B cell (primary cell): Measurements from ENCODE around the gene ZNRF2. TPM values are rescaled to one million over a fixed set of nuclear protein-coding genes. Genes with fewer than 3 reads are reported as not detected.

ENCODE experiments used
- ATAC-seq: fragments of 200-7000 bp; cut with Tn5 transposase; one replicate; pipeline ENCODE4 v1.10.0; 2021; ENCODE audit warnings: low read depth, mild to moderate bottlenecking, moderate number of reproducible peaks, moderate library complexity
- CTCF ChIA-PET: fragments of 350-600 bp; sonication (Branson Sonifier 250); formaldehyde crosslinking; loops from one replicate; lab custom pipeline; 2021; ENCODE audit warnings: antibody characterized with exemption, inconsistent platforms; lab: Charles Lee
- POLR2A ChIA-PET: fragments of 350-600 bp; sonication (Branson Sonifier 250); formaldehyde crosslinking; loops from one replicate; lab custom pipeline; 2021; ENCODE audit warnings: antibody characterized with exemption; lab: Charles Lee
- DNase-seq: peaks from one replicate; pipeline ENCODE4 v3.0.0; 2013
- H2AFZ ChIP-seq: 2 replicates; pipeline ENCODE4 v1.6.1; 2012; ENCODE audit warnings: mild to moderate bottlenecking, low read depth, low read length; ENCODE audit not compliant: insufficient read depth, poor library complexity, severe bottlenecking
- H3K27ac ChIP-seq, 2 donors: 1 replicate in 1 of 2; 2 replicates in 1 of 2; pipeline ENCODE4 v1.5.1; 2012 to 2013; ENCODE audit warnings: low read length in 2 of 2, mild to moderate bottlenecking in 2 of 2, moderate library complexity in 1 of 2
- H3K27me3 ChIP-seq, 4 experiments: fragments of 200-600 bp in 1 of 4; sonication (generic) in 1 of 4; replicated peaks in 1 of 4; 1 replicate in 2 of 4; 2 replicates in 2 of 4; pipeline versions ENCODE4 v1.6.1 to v1.7.0; 2013 to 2016; ENCODE audit warnings: low read length in 3 of 4, mild to moderate bottlenecking in 2 of 4, mixed read lengths in 1 of 4, moderate library complexity in 1 of 4; ENCODE audit not compliant: insufficient read depth in 4 of 4, control insufficient read depth in 3 of 4; ENCODE audit errors: control extremely low read depth in 1 of 4
- H3K36me3 ChIP-seq, 2 experiments: replicated peaks in 1 of 2; 1 replicate in 1 of 2; 2 replicates in 1 of 2; pipeline versions ENCODE4 v1.6.1 to v1.7.1; 2013; ENCODE audit warnings: low read length in 1 of 2; ENCODE audit not compliant: insufficient read depth in 2 of 2, control insufficient read depth in 1 of 2; ENCODE audit errors: control extremely low read depth in 1 of 2, extremely low read depth in 1 of 2
- H3K4me1 ChIP-seq, 2 donors: fragments of 200-600 bp in 1 of 2; sonication (generic) in 1 of 2; 1 replicate in 1 of 2; 2 replicates in 1 of 2; pipeline versions ENCODE4 v1.5.1 to v1.6.1; 2013 to 2017; ENCODE audit warnings: low read length in 2 of 2; ENCODE audit not compliant: control insufficient read depth in 2 of 2, insufficient read depth in 2 of 2
- H3K4me2 ChIP-seq: replicated peaks from 2 replicates; pipeline ENCODE3; 2012; ENCODE audit warnings: mild to moderate bottlenecking, low read depth, low read length; ENCODE audit not compliant: poor library complexity, severe bottlenecking
- H3K4me3 ChIP-seq, 5 experiments: fragments of 200-600 bp in 1 of 5; sonication (generic) in 1 of 5; 1 replicate in 3 of 5; 2 replicates in 2 of 5; pipeline versions ENCODE4 v1.5.1 to v1.7.0; 2011 to 2016; ENCODE audit warnings: low read length in 4 of 5, mild to moderate bottlenecking in 4 of 5, low read depth in 2 of 5, control low read depth in 1 of 5, moderate library complexity in 1 of 5; ENCODE audit not compliant: insufficient read depth in 1 of 5; ENCODE audit errors: control extremely low read depth in 1 of 5, extremely low read depth in 1 of 5
- H3K79me2 ChIP-seq: fragments of 200-600 bp; sonication (generic); one replicate; pipeline ENCODE4 v1.6.0; 2016; ENCODE audit warnings: low read length; ENCODE audit not compliant: control insufficient read depth, insufficient read depth
- H3K9ac ChIP-seq: fragments of 200-600 bp; sonication (generic); 2 replicates; pipeline ENCODE4 v1.6.1; 2017; ENCODE audit warnings: mild to moderate bottlenecking, low read length, moderate library complexity
- H3K9me3 ChIP-seq, 3 donors: one replicate each; pipeline versions ENCODE4 v1.6.1 to v1.7.1; 2013; ENCODE audit warnings: low read length in 2 of 3; ENCODE audit not compliant: control insufficient read depth in 2 of 3, insufficient read depth in 1 of 3; ENCODE audit errors: control extremely low read depth in 1 of 3
- H4K20me1 ChIP-seq: 2 replicates; pipeline ENCODE4 v1.6.0; 2012; ENCODE audit warnings: mild to moderate bottlenecking, low read length; ENCODE audit not compliant: insufficient read depth, control insufficient read depth, poor library complexity, severe bottlenecking
- H3K27ac Mint-ChIP-seq: one replicate; pipeline ENCODE4 v1.8.0; 2021; ENCODE audit warnings: mixed read lengths
- H3K27me3 Mint-ChIP-seq: one replicate; pipeline ENCODE4 v1.8.0; 2021; ENCODE audit warnings: mixed read lengths
- H3K4me1 Mint-ChIP-seq: one replicate; pipeline ENCODE4 v1.8.0; 2021; ENCODE audit warnings: mixed read lengths
- H3K4me3 Mint-ChIP-seq: one replicate; pipeline ENCODE4 v1.8.0; 2021; ENCODE audit warnings: mixed read lengths
- H3K9me3 Mint-ChIP-seq: one replicate; pipeline ENCODE4 v1.8.0; 2022; ENCODE audit warnings: mixed read lengths; ENCODE audit not compliant: insufficient read depth
- EZH2 ChIP-seq: IDR thresholded peaks from 2 replicates; pipeline ENCODE4 v1.6.1; 2012; ENCODE audit warnings: borderline replicate concordance, low read depth, mild to moderate bottlenecking, moderate library complexity, low read length; ENCODE audit not compliant: insufficient read depth, poor library complexity, severe bottlenecking
- WGBS: methylation state at CpG from one replicate; pipeline ENCODE4 v1.1.5; 2013; ENCODE audit warnings: missing lambda C conversion rate; ENCODE audit not compliant: insufficient coverage; 5-methylcytosine and 5-hydroxymethylcytosine counted together
- intact Hi-C: fragments of 100-400 bp; cut with micrococcal nuclease; formaldehyde crosslinking; loops from one replicate; pipeline ENCODE4 v1.10.0; 2022
- polyA plus RNA-seq: library from polyadenylated mRNA; depleted of rRNA; stranded (reverse); fragments of >200 nt; gene quantifications from 2 replicates; pipeline ENCODE4 v1.2.3, GENCODE V29; 2012
- total RNA-seq, 2 donors: library from RNA; stranded (reverse); fragments of 120-200 nt in 1 of 2; gene quantifications; 1 replicate in 1 of 2; 2 replicates in 1 of 2; pipeline versions ENCODE4 v1.2.3 to v1.2.4, GENCODE V29; 2013 to 2022
- TF ChIP-seq, protein P1 (sequence below): fragments of 200-600 bp; IDR thresholded peaks from one replicate; pipeline ENCODE4 v1.8.0; 2022; ENCODE audit warnings: antibody characterized with exemption, mild to moderate bottlenecking

ZNRF2 gene
- total and polyA plus RNA-seq, 2 donors (not counting 1 experiment from before 2014, with no cell fraction given) = 6.4 to 32.0 TPM

DNA sequence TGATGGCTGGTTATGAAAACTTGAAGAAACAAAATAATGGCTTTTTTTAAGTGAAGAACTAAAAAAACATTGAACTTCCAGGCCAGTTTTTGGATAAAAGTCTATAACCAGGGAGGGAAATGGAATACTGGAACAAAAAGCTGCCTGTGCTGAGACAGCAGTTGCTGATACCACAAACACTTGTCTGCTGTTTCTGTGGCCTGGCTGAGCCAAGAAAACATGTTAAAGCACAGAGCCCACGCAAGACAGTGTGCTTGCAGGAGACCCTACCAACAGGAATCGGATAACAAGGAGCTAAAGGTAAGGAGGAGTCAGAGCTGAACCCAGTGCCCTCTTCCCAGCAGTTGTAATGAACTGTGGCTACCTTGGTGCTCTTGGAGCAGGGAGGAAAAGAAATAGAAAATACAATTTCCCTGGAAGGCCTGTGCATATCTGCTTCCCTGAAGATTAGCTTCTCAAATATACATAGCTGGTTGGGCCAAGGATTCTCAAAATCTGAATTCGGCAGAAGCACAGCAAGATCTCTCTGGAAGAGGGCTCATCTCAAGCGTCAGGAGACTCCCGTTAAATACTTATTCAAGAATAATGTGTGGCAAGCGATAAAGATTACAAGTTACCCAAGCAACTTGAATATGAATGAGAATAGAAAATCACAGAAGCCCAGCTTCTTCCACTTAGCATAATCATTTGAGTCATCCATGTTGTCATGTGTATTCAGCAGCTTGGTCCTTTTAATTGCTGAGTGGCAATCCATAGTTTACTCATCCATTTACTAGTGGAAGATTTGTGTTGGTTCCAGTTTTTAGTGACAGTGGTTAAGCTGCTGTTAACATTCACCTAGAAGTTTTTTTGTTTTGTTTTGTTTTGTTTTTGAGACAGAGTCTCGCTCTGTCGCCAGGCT, 106.6 kb downstream of the ZNRF2 start:
- H3K79me2 ChIP-seq = no peaks in the 10 kb centered on the region
- H3K36me3 ChIP-seq = no peaks in the 10 kb centered on the region
- no peaks in the 10 kb centered on the region for H3K27me3 Mint-ChIP-seq
- ATAC-seq (no peak), DNase-seq (no peak)
- H3K9me3 Mint-ChIP-seq = no peaks in the 10 kb centered on the region
- no peak overlapping the region for H3K27ac ChIP-seq
- peaks cover 0 to 5% of the 10 kb centered on the region in 2 donors for H3K4me1 ChIP-seq
- H4K20me1 ChIP-seq = no peaks in the 10 kb centered on the region
- no peak overlapping the region for H3K4me2 ChIP-seq
- H3K9ac ChIP-seq = no peak overlapping the region
- ChIA-PET POLR2A (no interaction called here), CTCF (interaction anchor here (2.4 kb wide), 1 partner anchor 115 kb away, joined by 6 read pairs; no protein-coding TSS in a partner anchor)
- H3K4me3 Mint-ChIP-seq = no peak overlapping the region
- no peak overlapping the region for H2AFZ ChIP-seq
- H3K27me3 ChIP-seq = no peaks in the 10 kb centered on the region
- intact Hi-C loops = no loop called here
- H3K9me3 ChIP-seq = no peaks in the 10 kb centered on the region
- TF ChIP-seq EZH2 = no peak
- TF ChIP-seq, protein P1, sequence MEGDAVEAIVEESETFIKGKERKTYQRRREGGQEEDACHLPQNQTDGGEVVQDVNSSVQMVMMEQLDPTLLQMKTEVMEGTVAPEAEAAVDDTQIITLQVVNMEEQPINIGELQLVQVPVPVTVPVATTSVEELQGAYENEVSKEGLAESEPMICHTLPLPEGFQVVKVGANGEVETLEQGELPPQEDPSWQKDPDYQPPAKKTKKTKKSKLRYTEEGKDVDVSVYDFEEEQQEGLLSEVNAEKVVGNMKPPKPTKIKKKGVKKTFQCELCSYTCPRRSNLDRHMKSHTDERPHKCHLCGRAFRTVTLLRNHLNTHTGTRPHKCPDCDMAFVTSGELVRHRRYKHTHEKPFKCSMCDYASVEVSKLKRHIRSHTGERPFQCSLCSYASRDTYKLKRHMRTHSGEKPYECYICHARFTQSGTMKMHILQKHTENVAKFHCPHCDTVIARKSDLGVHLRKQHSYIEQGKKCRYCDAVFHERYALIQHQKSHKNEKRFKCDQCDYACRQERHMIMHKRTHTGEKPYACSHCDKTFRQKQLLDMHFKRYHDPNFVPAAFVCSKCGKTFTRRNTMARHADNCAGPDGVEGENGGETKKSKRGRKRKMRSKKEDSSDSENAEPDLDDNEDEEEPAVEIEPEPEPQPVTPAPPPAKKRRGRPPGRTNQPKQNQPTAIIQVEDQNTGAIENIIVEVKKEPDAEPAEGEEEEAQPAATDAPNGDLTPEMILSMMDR = no peak
- no peak overlapping the region for H3K27ac Mint-ChIP-seq
- no peak overlapping the region for H3K4me3 ChIP-seq
- 100% methylated on average over 2 of the region's 8 CpGs for WGBS
- H3K4me1 Mint-ChIP-seq = peaks cover 6% of the 10 kb centered on the region

DNA sequence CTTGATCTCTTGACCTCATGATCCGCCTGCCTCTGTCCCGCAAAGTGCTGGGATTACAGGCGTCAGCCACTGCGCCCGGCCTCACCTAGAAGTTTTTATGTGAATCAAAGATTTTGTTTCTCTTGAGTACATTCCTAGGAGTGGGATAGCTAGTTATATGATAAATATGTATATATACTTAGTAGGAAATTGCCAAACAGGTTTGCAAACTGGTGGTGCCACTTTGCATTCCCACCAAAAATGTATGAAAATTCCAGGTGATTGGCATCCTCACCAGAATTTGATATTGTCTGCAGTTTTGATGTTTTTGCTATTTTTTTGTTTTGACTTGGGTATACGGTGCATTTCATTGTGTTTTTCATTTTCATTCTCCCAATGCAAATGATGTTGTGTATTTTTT, 107.4 kb downstream of the ZNRF2 start:
- Mint-ChIP-seq H3K4me1 (peaks cover 10% of the 10 kb centered on the region), H3K27ac (no peak overlapping the region), H3K4me3 (no peak overlapping the region), H3K27me3 (no peaks in the 10 kb centered on the region), H3K9me3 (no peaks in the 10 kb centered on the region)
- POLR2A ChIA-PET = no interaction called here
- Histone ChIP-seq H3K9me3 (no peaks in the 10 kb centered on the region), H3K27ac (no peak overlapping the region), H3K9ac (no peak overlapping the region), H3K4me3 (no peak overlapping the region), H2AFZ (no peak overlapping the region), H4K20me1 (no peaks in the 10 kb centered on the region), H3K4me2 (no peak overlapping the region), H3K27me3 (no peaks in the 10 kb centered on the region), H3K4me1 (peaks cover 2 to 5% of the 10 kb centered on the region in 2 donors), H3K36me3 (no peaks in the 10 kb centered on the region), H3K79me2 (no peaks in the 10 kb centered on the region)
- no peak for TF ChIP-seq EZH2
- TF ChIP-seq, protein P1 = no peak
- 100% methylated on average over 2 of the region's 6 CpGs for WGBS
- ATAC-seq = no peak
- CTCF ChIA-PET = interaction anchor here (2.4 kb wide), 1 partner anchor 116 kb away, joined by 6 read pairs; no protein-coding TSS in a partner anchor
- intact Hi-C loops = no loop called here
- no peak for DNase-seq
